Measurements from ENCODE around the gene NDC80.
A peak's percentile ranks its signal among the peaks of the same experiment; 100 is the strongest.
"Not testable (repeated sequence)": the region's sequence is repeated elsewhere in the genome, so short reads cannot be mapped to it uniquely, and the experiment has no call there.

Gene NDC80

GRCh38 chr18:2627821-2628276 is 56.5 kb downstream of the NDC80 start:
- DNase-seq (ENCODE audit: low read depth) = no peak

GRCh38 chr18:2629003-2629402 is 57.6 kb downstream of the NDC80 start:
- no peak for DNase-seq (ENCODE audit: low read depth)

GRCh38 chr18:2635586-2635985 is 64.2 kb downstream of the NDC80 start:
- no peak for DNase-seq (ENCODE audit: low read depth)

- no peak for DNase-seq (ENCODE audit: low read depth)
Measured at GRCh38 chr18:2636126-2636631, 64.8 kb downstream of the NDC80 start.

- no peak for DNase-seq (ENCODE audit: low read depth)
Measured at GRCh38 chr18:2641638-2642037, 70.3 kb downstream of the NDC80 start.

GRCh38 chr18:2642771-2643170 is 71.4 kb downstream of the NDC80 start:
- no peak for DNase-seq (ENCODE audit: low read depth)

- DNase-seq (ENCODE audit: low read depth) = no peak
Measured at GRCh38 chr18:2644535-2644934, 73.2 kb downstream of the NDC80 start.

GRCh38 chr18:2651981-2652380 is 80.6 kb downstream of the NDC80 start:
- no peak for DNase-seq (ENCODE audit: low read depth)

- no peak for DNase-seq (ENCODE audit: low read depth)
Measured at GRCh38 chr18:2653467-2653866, 82.1 kb downstream of the NDC80 start.

- no peak for DNase-seq (ENCODE audit: low read depth)
Measured at GRCh38 chr18:2654169-2654927, 83.0 kb downstream of the NDC80 start.

- DNase-seq (ENCODE audit: low read depth) = no peak
Measured at GRCh38 chr18:2654928-2655177, 83.5 kb downstream of the NDC80 start.

GRCh38 chr18:2655178-2655953 is 84.0 kb downstream of the NDC80 start, which contains the start of gene SMCHD1:
SMCHD1 (plus strand) TSS chr18:2655726; CDS start chr18:2656076, 350 bp downstream.
- DNase-seq (ENCODE audit: low read depth) = peak; percentile 44

- DNase-seq (ENCODE audit: low read depth) = no peak
Measured at GRCh38 chr18:2655954-2656236, 84.5 kb downstream of the NDC80 start.

GRCh38 chr18:2656237-2656980 is 85.1 kb downstream of the NDC80 start:
- no peak for DNase-seq (ENCODE audit: low read depth)

GRCh38 chr18:2656981-2657512 is 85.7 kb downstream of the NDC80 start:
- no peak for DNase-seq (ENCODE audit: low read depth)

GRCh38 chr18:2657788-2658458 is 86.6 kb downstream of the NDC80 start:
- DNase-seq (ENCODE audit: low read depth) = no peak

GRCh38 chr18:2660849-2661248 is 89.5 kb downstream of the NDC80 start:
- not testable (repeated sequence) for DNase-seq (ENCODE audit: low read depth)

- DNase-seq (ENCODE audit: low read depth) = not testable (repeated sequence)
Measured at GRCh38 chr18:2662288-2662687, 90.9 kb downstream of the NDC80 start.

- DNase-seq (ENCODE audit: low read depth) = no peak
Measured at GRCh38 chr18:2662990-2663389, 91.6 kb downstream of the NDC80 start.

Data from CMK (cell line).